ENCODE data around the gene DNAH2. TPM values are rescaled to one million over a fixed set of nuclear protein-coding genes. Genes with fewer than 3 reads are reported as not detected.

Gene DNAH2
- total and polyA plus RNA-seq, 2 of the 13 experiments (the other 11 are each of a cell fraction or from before 2014, with no cell fraction given) = not detected

DNA sequence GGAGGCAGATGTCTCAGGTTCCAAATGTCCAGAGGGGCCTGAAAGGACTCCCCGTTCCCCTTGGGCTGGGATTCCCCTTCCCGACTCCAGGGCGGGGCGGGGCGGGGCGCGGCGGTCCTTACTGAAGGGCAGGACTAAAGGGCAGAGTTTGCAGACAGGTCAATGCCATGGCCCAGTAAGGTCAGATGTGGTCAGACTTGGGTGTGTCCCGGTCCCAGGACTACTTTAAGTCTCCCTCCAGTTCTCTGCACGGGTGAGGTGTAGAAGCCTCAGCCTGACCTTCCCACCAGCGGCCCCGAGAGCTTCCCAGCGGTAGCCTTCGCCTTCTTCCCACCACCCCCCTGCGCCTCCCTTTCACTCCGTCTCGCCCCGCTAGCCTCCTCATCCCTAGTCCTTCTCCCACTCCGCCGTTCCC, 117.0 kb downstream of the DNAH2 start (continued):
- TF ChIP-seq, protein P1, sequence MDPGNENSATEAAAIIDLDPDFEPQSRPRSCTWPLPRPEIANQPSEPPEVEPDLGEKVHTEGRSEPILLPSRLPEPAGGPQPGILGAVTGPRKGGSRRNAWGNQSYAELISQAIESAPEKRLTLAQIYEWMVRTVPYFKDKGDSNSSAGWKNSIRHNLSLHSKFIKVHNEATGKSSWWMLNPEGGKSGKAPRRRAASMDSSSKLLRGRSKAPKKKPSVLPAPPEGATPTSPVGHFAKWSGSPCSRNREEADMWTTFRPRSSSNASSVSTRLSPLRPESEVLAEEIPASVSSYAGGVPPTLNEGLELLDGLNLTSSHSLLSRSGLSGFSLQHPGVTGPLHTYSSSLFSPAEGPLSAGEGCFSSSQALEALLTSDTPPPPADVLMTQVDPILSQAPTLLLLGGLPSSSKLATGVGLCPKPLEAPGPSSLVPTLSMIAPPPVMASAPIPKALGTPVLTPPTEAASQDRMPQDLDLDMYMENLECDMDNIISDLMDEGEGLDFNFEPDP (CRISPR knock-in tag; conservative IDR thresholded peaks at IDR 0.05) = no peak
- TF ChIP-seq, protein P2, sequence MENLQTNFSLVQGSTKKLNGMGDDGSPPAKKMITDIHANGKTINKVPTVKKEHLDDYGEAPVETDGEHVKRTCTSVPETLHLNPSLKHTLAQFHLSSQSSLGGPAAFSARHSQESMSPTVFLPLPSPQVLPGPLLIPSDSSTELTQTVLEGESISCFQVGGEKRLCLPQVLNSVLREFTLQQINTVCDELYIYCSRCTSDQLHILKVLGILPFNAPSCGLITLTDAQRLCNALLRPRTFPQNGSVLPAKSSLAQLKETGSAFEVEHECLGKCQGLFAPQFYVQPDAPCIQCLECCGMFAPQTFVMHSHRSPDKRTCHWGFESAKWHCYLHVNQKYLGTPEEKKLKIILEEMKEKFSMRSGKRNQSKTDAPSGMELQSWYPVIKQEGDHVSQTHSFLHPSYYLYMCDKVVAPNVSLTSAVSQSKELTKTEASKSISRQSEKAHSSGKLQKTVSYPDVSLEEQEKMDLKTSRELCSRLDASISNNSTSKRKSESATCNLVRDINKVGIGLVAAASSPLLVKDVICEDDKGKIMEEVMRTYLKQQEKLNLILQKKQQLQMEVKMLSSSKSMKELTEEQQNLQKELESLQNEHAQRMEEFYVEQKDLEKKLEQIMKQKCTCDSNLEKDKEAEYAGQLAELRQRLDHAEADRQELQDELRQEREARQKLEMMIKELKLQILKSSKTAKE (CRISPR knock-in tag; IDR thresholded peaks at IDR 0.05; ENCODE audit: borderline replicate concordance) = peak; percentile 90
- TF ChIP-seq AGO1 (IDR thresholded peaks at IDR 0.05; ENCODE audit: low read depth, low read length, poor library complexity, severe bottlenecking) (peak; percentile 19), SAP130 (CRISPR knock-in tag; IDR thresholded peaks at IDR 0.05; ENCODE audit: low read depth) (no peak), TBL1XR1 (IDR thresholded peaks at IDR 0.05; ENCODE audit: borderline replicate concordance, low read length, partially characterized antibody) (peak; percentile 86), SKI (IDR thresholded peaks at IDR 0.05; ENCODE audit: partially characterized antibody) (peak; percentile 97), NR2F2 (IDR thresholded peaks at IDR 0.05; ENCODE audit: borderline replicate concordance, low read depth) (peak; percentile 57; the same call in 1 of the 2 replicates), RXRA (CRISPR knock-in tag; IDR thresholded peaks at IDR 0.05) (peak; percentile 97), NR2F1 (CRISPR knock-in tag; IDR thresholded peaks at IDR 0.05) (peak; percentile 26 to 63; a peak in 2 of 4 replicates), HNF4A (CRISPR knock-in tag; IDR thresholded peaks at IDR 0.05) (0 out of 2 replicates have a peak, but pooled peaks have one; percentile 7), NR2F6 (IDR thresholded peaks at IDR 0.05) (peak; percentile 83), NR2F6 (CRISPR knock-in tag; IDR thresholded peaks at IDR 0.05) (peak; percentile 68), CREM (IDR thresholded peaks at IDR 0.05) (peak; percentile 26; the same call in 1 of the 2 replicates), CREM (CRISPR knock-in tag; IDR thresholded peaks at IDR 0.05) (no peak), YEATS4 (CRISPR knock-in tag; IDR thresholded peaks at IDR 0.05; ENCODE audit: borderline replicate concordance) (no peak), ZNF292 (CRISPR knock-in tag; IDR thresholded peaks at IDR 0.05; ENCODE audit: borderline replicate concordance, low read depth) (no peak), NCOR1 (IDR thresholded peaks at IDR 0.05; ENCODE audit: borderline replicate concordance, low read length) (peak; percentile 65; the same call in 1 of the 2 replicates), ZFP62 (CRISPR knock-in tag; IDR thresholded peaks at IDR 0.05) (no peak), HNRNPH1 (optimal IDR thresholded peaks at IDR 0.05; ENCODE audit: low read depth, low read length) (peak; percentile 41), ZNF547 (CRISPR knock-in tag; IDR thresholded peaks at IDR 0.05) (peak; percentile 18; the same call in 1 of the 2 replicates)
- TF ChIP-seq, protein P3, sequence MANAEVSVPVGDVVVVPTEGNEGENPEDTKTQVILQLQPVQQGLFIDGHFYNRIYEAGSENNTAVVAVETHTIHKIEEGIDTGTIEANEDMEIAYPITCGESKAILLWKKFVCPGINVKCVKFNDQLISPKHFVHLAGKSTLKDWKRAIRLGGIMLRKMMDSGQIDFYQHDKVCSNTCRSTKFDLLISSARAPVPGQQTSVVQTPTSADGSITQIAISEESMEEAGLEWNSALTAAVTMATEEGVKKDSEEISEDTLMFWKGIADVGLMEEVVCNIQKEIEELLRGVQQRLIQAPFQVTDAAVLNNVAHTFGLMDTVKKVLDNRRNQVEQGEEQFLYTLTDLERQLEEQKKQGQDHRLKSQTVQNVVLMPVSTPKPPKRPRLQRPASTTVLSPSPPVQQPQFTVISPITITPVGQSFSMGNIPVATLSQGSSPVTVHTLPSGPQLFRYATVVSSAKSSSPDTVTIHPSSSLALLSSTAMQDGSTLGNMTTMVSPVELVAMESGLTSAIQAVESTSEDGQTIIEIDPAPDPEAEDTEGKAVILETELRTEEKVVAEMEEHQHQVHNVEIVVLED (CRISPR knock-in tag; IDR thresholded peaks at IDR 0.05; ENCODE audit: borderline replicate concordance) = 0 out of 2 replicates have a peak, but pooled peaks have one; percentile 17
- TF ChIP-seq, protein P4, sequence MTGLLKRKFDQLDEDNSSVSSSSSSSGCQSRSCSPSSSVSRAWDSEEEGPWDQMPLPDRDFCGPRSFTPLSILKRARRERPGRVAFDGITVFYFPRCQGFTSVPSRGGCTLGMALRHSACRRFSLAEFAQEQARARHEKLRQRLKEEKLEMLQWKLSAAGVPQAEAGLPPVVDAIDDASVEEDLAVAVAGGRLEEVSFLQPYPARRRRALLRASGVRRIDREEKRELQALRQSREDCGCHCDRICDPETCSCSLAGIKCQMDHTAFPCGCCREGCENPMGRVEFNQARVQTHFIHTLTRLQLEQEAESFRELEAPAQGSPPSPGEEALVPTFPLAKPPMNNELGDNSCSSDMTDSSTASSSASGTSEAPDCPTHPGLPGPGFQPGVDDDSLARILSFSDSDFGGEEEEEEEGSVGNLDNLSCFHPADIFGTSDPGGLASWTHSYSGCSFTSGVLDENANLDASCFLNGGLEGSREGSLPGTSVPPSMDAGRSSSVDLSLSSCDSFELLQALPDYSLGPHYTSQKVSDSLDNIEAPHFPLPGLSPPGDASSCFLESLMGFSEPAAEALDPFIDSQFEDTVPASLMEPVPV (CRISPR knock-in tag; IDR thresholded peaks at IDR 0.05) = peak; percentile 18; the same call in 1 of the 2 replicates
- TF ChIP-seq, protein P5, sequence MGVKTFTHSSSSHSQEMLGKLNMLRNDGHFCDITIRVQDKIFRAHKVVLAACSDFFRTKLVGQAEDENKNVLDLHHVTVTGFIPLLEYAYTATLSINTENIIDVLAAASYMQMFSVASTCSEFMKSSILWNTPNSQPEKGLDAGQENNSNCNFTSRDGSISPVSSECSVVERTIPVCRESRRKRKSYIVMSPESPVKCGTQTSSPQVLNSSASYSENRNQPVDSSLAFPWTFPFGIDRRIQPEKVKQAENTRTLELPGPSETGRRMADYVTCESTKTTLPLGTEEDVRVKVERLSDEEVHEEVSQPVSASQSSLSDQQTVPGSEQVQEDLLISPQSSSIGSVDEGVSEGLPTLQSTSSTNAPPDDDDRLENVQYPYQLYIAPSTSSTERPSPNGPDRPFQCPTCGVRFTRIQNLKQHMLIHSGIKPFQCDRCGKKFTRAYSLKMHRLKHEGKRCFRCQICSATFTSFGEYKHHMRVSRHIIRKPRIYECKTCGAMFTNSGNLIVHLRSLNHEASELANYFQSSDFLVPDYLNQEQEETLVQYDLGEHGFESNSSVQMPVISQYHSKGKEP (CRISPR knock-in tag; IDR thresholded peaks at IDR 0.05) = no peak
